ENCODE data around the gene TMEM132D.

TMEM132D gene

GRCh38 chr12:129409281-129409680 lies 494.5 kb downstream of the TMEM132D start:
- H3K27me3 ChIP-seq (replicated peaks; ENCODE audit: control insufficient read depth, insufficient read depth, low read length): no peaks in the 10 kb centered on the region
- no peak for TF ChIP-seq CTCF (IDR thresholded peaks at IDR 0.05; ENCODE audit: insufficient read depth, low read length, poor library complexity, severe bottlenecking)
- H3K36me3 ChIP-seq (ENCODE audit: control insufficient read depth, insufficient read depth, low read length): no peaks in the 10 kb centered on the region
- no peak for DNase-seq (ENCODE audit: extremely low read depth, insufficient read length)
- H3K4me3 ChIP-seq (replicated peaks; ENCODE audit: low read depth, low read length): no peak overlapping the region

- DNase-seq (ENCODE audit: extremely low read depth, insufficient read length): no peak
- Histone ChIP-seq H3K4me3 (replicated peaks; ENCODE audit: low read depth, low read length) (no peak overlapping the region), H3K36me3 (ENCODE audit: control insufficient read depth, insufficient read depth, low read length) (no peaks in the 10 kb centered on the region), H3K27me3 (replicated peaks; ENCODE audit: control insufficient read depth, insufficient read depth, low read length) (no peaks in the 10 kb centered on the region)
- no peak for TF ChIP-seq CTCF (IDR thresholded peaks at IDR 0.05; ENCODE audit: insufficient read depth, low read length, poor library complexity, severe bottlenecking)
Measured at GRCh38 chr12:129404556-129404955, 499.3 kb downstream of the TMEM132D start.

GRCh38 chr12:129401572-129401971 lies 502.3 kb downstream of the TMEM132D start:
- Histone ChIP-seq H3K27me3 (replicated peaks; ENCODE audit: control insufficient read depth, insufficient read depth, low read length) (no peaks in the 10 kb centered on the region), H3K4me3 (replicated peaks; ENCODE audit: low read depth, low read length) (no peak overlapping the region), H3K36me3 (ENCODE audit: control insufficient read depth, insufficient read depth, low read length) (no peaks in the 10 kb centered on the region)
- no peak for DNase-seq (ENCODE audit: extremely low read depth, insufficient read length)
- TF ChIP-seq CTCF (IDR thresholded peaks at IDR 0.05; ENCODE audit: insufficient read depth, low read length, poor library complexity, severe bottlenecking): no peak

- Histone ChIP-seq H3K36me3 (ENCODE audit: control insufficient read depth, insufficient read depth, low read length) (no peaks in the 10 kb centered on the region), H3K4me3 (replicated peaks; ENCODE audit: low read depth, low read length) (no peak overlapping the region), H3K27me3 (replicated peaks; ENCODE audit: control insufficient read depth, insufficient read depth, low read length) (no peaks in the 10 kb centered on the region)
- TF ChIP-seq CTCF (IDR thresholded peaks at IDR 0.05; ENCODE audit: insufficient read depth, low read length, poor library complexity, severe bottlenecking): no peak
- DNase-seq (ENCODE audit: extremely low read depth, insufficient read length): no peak
Measured at GRCh38 chr12:129394177-129394825, 509.5 kb downstream of the TMEM132D start.

- no peaks in the 10 kb centered on the region for H3K36me3 ChIP-seq (ENCODE audit: control insufficient read depth, insufficient read depth, low read length)
- no peak for DNase-seq (ENCODE audit: extremely low read depth, insufficient read length)
- H3K4me3 ChIP-seq (replicated peaks; ENCODE audit: low read depth, low read length): no peak overlapping the region
- no peak for TF ChIP-seq CTCF (IDR thresholded peaks at IDR 0.05; ENCODE audit: insufficient read depth, low read length, poor library complexity, severe bottlenecking)
- H3K27me3 ChIP-seq (replicated peaks; ENCODE audit: control insufficient read depth, insufficient read depth, low read length): no peaks in the 10 kb centered on the region
Measured at GRCh38 chr12:129393357-129393937, 510.4 kb downstream of the TMEM132D start.

Data from GM06990 (cell line).